ENCODE results near the gene CAPSL.

DNA sequence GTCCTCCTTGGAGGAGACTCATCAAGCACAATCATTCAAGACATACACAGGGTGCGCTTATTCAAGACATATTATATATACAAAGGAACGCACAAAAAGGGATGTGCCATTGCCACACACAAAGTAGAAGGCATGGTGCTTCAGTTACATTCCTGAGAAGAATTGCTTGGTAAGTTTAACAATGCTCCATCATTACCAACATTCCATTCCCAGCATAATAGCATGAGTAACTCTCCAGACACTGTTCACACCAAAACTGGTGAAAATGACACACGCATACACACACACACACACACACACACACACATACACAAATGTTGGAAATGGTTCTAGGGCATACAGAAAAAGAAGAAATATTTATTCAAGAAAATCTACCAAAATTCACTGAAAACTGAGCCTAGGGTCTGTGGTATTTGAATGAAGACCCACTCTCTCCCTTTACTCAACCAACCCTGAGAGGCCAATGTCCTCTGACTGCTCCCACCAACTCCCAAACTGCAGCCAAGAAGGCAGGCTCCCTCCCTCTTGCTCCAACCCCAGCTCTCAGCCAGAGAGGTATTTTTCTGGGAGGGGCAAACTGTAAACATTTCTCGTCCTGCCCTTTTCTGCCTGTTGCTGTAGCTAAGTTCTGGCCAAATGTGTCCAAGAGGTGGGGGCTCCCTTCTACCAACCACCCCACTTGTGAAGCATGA lies 32.9 kb upstream of the CAPSL start:
- TF ChIP-seq, protein P1, sequence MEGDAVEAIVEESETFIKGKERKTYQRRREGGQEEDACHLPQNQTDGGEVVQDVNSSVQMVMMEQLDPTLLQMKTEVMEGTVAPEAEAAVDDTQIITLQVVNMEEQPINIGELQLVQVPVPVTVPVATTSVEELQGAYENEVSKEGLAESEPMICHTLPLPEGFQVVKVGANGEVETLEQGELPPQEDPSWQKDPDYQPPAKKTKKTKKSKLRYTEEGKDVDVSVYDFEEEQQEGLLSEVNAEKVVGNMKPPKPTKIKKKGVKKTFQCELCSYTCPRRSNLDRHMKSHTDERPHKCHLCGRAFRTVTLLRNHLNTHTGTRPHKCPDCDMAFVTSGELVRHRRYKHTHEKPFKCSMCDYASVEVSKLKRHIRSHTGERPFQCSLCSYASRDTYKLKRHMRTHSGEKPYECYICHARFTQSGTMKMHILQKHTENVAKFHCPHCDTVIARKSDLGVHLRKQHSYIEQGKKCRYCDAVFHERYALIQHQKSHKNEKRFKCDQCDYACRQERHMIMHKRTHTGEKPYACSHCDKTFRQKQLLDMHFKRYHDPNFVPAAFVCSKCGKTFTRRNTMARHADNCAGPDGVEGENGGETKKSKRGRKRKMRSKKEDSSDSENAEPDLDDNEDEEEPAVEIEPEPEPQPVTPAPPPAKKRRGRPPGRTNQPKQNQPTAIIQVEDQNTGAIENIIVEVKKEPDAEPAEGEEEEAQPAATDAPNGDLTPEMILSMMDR (conservative IDR thresholded peaks at IDR 0.05; ENCODE audit: low read depth in 2 of 2): no peak
- TF ChIP-seq EZH2phosphoT487 (IDR thresholded peaks at IDR 0.05; ENCODE audit: unreplicated experiment) (no peak), POLR2AphosphoS5 (IDR thresholded peaks at IDR 0.05; ENCODE audit: low read depth) (no peak), STAT1 (IDR thresholded peaks at IDR 0.05; ENCODE audit: unreplicated experiment) (no peak), ZNF462 (CRISPR knock-in tag; IDR thresholded peaks at IDR 0.05) (no peak), NANOG (IDR thresholded peaks at IDR 0.05; ENCODE audit: borderline replicate concordance) (no peak), EZH2 (IDR thresholded peaks at IDR 0.05; ENCODE audit: low read depth, unreplicated experiment) (no peak), JUNB (IDR thresholded peaks at IDR 0.05; ENCODE audit: unreplicated experiment) (no peak), ETS1 (IDR thresholded peaks at IDR 0.05) (no peak), CREB1 (CRISPR knock-in tag; IDR thresholded peaks at IDR 0.05; ENCODE audit: low read depth) (no peak)
